ENCODE results near the gene CPSF7.

DNA sequence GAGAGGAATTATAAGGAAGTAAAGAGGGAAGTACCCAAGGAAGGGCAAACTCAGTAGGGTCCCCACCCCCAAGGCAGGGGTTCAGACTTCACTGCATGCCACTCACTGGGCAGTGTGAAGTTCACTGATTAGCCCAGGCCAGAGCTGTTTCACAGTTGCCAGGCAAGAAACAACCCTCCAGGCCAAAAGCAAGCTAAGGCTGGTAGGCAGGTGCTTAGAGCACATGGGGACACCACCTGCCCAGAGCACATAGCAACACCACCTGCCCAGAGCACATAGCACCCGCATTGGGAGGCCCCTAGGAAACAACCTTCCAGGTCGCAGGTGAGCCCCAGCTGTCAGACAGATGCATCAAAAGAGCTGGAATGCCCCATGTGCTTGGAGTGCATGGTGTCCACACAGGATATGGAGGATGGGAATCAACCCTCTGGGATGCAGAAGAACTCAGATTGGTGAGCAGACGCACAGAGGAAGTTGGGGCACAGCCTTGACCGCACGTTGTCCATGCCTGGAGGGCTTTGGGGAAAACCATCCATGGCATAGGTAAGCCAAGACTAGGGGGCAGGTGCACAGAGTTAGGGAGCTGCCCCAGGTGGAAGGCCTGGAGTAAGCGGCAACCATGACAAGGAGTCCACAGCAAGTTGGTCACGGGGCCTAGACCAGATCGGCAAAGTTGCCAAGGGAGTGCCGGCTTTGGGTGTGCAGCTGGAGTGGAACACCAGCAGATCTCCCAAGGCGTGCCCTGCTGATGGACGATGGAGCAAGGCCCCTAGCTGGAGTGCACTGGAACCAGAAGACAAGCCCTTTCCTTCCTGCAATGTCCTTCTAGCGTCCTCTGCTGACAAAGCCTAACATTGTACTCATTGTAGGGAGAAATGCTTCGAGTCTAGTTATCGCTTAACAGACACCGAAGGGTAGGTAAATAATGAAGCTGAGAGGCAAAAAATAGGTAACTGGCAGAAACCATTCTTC lies 45.2 kb downstream of the CPSF7 start:
- TF ChIP-seq, protein P1, sequence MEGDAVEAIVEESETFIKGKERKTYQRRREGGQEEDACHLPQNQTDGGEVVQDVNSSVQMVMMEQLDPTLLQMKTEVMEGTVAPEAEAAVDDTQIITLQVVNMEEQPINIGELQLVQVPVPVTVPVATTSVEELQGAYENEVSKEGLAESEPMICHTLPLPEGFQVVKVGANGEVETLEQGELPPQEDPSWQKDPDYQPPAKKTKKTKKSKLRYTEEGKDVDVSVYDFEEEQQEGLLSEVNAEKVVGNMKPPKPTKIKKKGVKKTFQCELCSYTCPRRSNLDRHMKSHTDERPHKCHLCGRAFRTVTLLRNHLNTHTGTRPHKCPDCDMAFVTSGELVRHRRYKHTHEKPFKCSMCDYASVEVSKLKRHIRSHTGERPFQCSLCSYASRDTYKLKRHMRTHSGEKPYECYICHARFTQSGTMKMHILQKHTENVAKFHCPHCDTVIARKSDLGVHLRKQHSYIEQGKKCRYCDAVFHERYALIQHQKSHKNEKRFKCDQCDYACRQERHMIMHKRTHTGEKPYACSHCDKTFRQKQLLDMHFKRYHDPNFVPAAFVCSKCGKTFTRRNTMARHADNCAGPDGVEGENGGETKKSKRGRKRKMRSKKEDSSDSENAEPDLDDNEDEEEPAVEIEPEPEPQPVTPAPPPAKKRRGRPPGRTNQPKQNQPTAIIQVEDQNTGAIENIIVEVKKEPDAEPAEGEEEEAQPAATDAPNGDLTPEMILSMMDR (IDR thresholded peaks at IDR 0.05; ENCODE audit: insufficient read depth, low read depth, low read length): peak; percentile 37
- no peak for TF ChIP-seq EZH2 (IDR thresholded peaks at IDR 0.05; ENCODE audit: insufficient read depth, low read length)

Measured in astrocyte (in vitro differentiated cells and primary cell).